ENCODE results near the gene USP3. TPM values are rescaled to one million over a fixed set of nuclear protein-coding genes. Genes with fewer than 3 reads are reported as not detected.
"Not testable (repeated sequence)": the region's sequence is repeated elsewhere in the genome, so short reads cannot be mapped to it uniquely, and the experiment has no call there.

Gene USP3
- total RNA-seq, 1 experiment from 2014 or later, result 28.0 TPM

- Histone ChIP-seq H3K27me3 (replicated peaks) (no peaks in the 10 kb centered on the region), H3K27ac (no peak overlapping the region), H3K36me3 (no peaks in the 10 kb centered on the region), H3K4me1 (replicated peaks) (peaks cover 39% of the 10 kb centered on the region), H3K4me3 (no peak overlapping the region), H3K9me3 (replicated peaks) (no peaks in the 10 kb centered on the region)
- no peak for DNase-seq (ENCODE audit: low read depth in 1 of 2, low spot score in 2 of 2)
Observed at GRCh38 chr15:63522225-63522578, 17.8 kb downstream of the USP3 start.

- no peaks in the 10 kb centered on the region for H3K9me3 ChIP-seq (replicated peaks)
- H3K27me3 ChIP-seq (replicated peaks), result no peaks in the 10 kb centered on the region
- H3K36me3 ChIP-seq, result no peaks in the 10 kb centered on the region
- H3K4me3 ChIP-seq, result no peak overlapping the region
- DNase-seq (ENCODE audit: low read depth in 1 of 2, low spot score in 2 of 2), result peak in 1 of 2 experiments; percentile 53
- peaks cover 32% of the 10 kb centered on the region for H3K4me1 ChIP-seq (replicated peaks)
- peak overlapping the region; percentile 22; the same call in 1 of the 2 replicates for H3K27ac ChIP-seq
Observed at GRCh38 chr15:63523306-63523990, 19.1 kb downstream of the USP3 start.

GRCh38 chr15:63524316-63525015 is 20.1 kb downstream of the USP3 start:
- H3K27me3 ChIP-seq (replicated peaks), result no peaks in the 10 kb centered on the region
- H3K4me3 ChIP-seq, result no peak overlapping the region
- no peaks in the 10 kb centered on the region for H3K9me3 ChIP-seq (replicated peaks)
- H3K27ac ChIP-seq, result peak overlapping the region; percentile 22; the same call in 1 of the 2 replicates
- peaks cover 31% of the 10 kb centered on the region for H3K4me1 ChIP-seq (replicated peaks)
- H3K36me3 ChIP-seq, result no peaks in the 10 kb centered on the region
- DNase-seq (ENCODE audit: low read depth in 1 of 2, low spot score in 2 of 2), result no peak

- no peaks in the 10 kb centered on the region for H3K36me3 ChIP-seq
- H3K4me1 ChIP-seq (replicated peaks), result peaks cover 24% of the 10 kb centered on the region
- no peaks in the 10 kb centered on the region for H3K27me3 ChIP-seq (replicated peaks)
- DNase-seq (ENCODE audit: low read depth in 1 of 2, low spot score in 2 of 2), result no peak
- H3K27ac ChIP-seq, result no peak overlapping the region
- H3K9me3 ChIP-seq (replicated peaks), result no peaks in the 10 kb centered on the region
- no peak overlapping the region for H3K4me3 ChIP-seq
Observed at GRCh38 chr15:63526401-63526800, 22.0 kb downstream of the USP3 start.

- Histone ChIP-seq H3K4me3 (no peak overlapping the region), H3K27ac (no peak overlapping the region), H3K4me1 (replicated peaks) (peaks cover 12% of the 10 kb centered on the region), H3K9me3 (replicated peaks) (no peaks in the 10 kb centered on the region), H3K36me3 (no peaks in the 10 kb centered on the region), H3K27me3 (replicated peaks) (no peaks in the 10 kb centered on the region)
- no peak for DNase-seq (ENCODE audit: low read depth in 1 of 2, low spot score in 2 of 2)
Observed at GRCh38 chr15:63528138-63528659, 23.8 kb downstream of the USP3 start.

- Histone ChIP-seq H3K4me1 (replicated peaks) (no peaks in the 10 kb centered on the region), H3K27me3 (replicated peaks) (no peaks in the 10 kb centered on the region), H3K9me3 (replicated peaks) (no peaks in the 10 kb centered on the region), H3K4me3 (no peak overlapping the region), H3K36me3 (no peaks in the 10 kb centered on the region), H3K27ac (no peak overlapping the region)
- no peak for DNase-seq (ENCODE audit: low read depth in 1 of 2, low spot score in 2 of 2)
Observed at GRCh38 chr15:63530235-63530634, 25.8 kb downstream of the USP3 start.

- Histone ChIP-seq H3K9me3 (replicated peaks) (no peaks in the 10 kb centered on the region), H3K4me1 (replicated peaks) (no peaks in the 10 kb centered on the region), H3K4me3 (no peak overlapping the region), H3K27me3 (replicated peaks) (no peaks in the 10 kb centered on the region), H3K36me3 (no peaks in the 10 kb centered on the region), H3K27ac (no peak overlapping the region)
- no peak for DNase-seq (ENCODE audit: low read depth in 1 of 2, low spot score in 2 of 2)
Observed at GRCh38 chr15:63530752-63531299, 26.4 kb downstream of the USP3 start.

GRCh38 chr15:63531586-63531985 is 27.2 kb downstream of the USP3 start:
- H3K36me3 ChIP-seq, result no peaks in the 10 kb centered on the region
- H3K27me3 ChIP-seq (replicated peaks), result no peaks in the 10 kb centered on the region
- H3K4me3 ChIP-seq, result no peak overlapping the region
- no peaks in the 10 kb centered on the region for H3K9me3 ChIP-seq (replicated peaks)
- DNase-seq (ENCODE audit: low read depth in 1 of 2, low spot score in 2 of 2), result no peak
- no peaks in the 10 kb centered on the region for H3K4me1 ChIP-seq (replicated peaks)
- H3K27ac ChIP-seq, result no peak overlapping the region

GRCh38 chr15:63532307-63532744 is 27.9 kb downstream of the USP3 start:
- DNase-seq (ENCODE audit: low read depth in 1 of 2, low spot score in 2 of 2), result no peak

GRCh38 chr15:63534888-63535287 is 30.5 kb downstream of the USP3 start:
- H3K4me1 ChIP-seq (replicated peaks); H3K9me3 ChIP-seq (replicated peaks); DNase-seq (ENCODE audit: low read depth in 1 of 2, low spot score in 2 of 2); H3K4me3 ChIP-seq; H3K27ac ChIP-seq; H3K27me3 ChIP-seq (replicated peaks); H3K36me3 ChIP-seq: not testable (repeated sequence)

More at GRCh38 chr15:63532307-63532744, 27.9 kb downstream of the USP3 start:
- Histone ChIP-seq H3K4me3 (no peak overlapping the region), H3K27me3 (replicated peaks) (no peaks in the 10 kb centered on the region), H3K36me3 (peaks cover 4% of the 10 kb centered on the region; the same call in 1 of the 2 replicates), H3K9me3 (replicated peaks) (no peaks in the 10 kb centered on the region), H3K27ac (no peak overlapping the region), H3K4me1 (replicated peaks) (no peaks in the 10 kb centered on the region)

- Histone ChIP-seq H3K27me3 (replicated peaks) (no peaks in the 10 kb centered on the region), H3K9me3 (replicated peaks) (no peaks in the 10 kb centered on the region), H3K4me3 (no peak overlapping the region), H3K4me1 (replicated peaks) (no peaks in the 10 kb centered on the region), H3K27ac (no peak overlapping the region), H3K36me3 (peaks cover 4% of the 10 kb centered on the region; the same call in 1 of the 2 replicates)
- DNase-seq (ENCODE audit: low read depth in 1 of 2, low spot score in 2 of 2), result no peak
Observed at GRCh38 chr15:63535689-63536088, 31.3 kb downstream of the USP3 start.

GRCh38 chr15:63538876-63539275 is 34.5 kb downstream of the USP3 start:
- Histone ChIP-seq H3K4me3 (no peak overlapping the region), H3K36me3 (peaks cover 4% of the 10 kb centered on the region; the same call in 1 of the 2 replicates), H3K27me3 (replicated peaks) (no peaks in the 10 kb centered on the region), H3K27ac (no peak overlapping the region), H3K4me1 (replicated peaks) (no peaks in the 10 kb centered on the region), H3K9me3 (replicated peaks) (no peaks in the 10 kb centered on the region)
- no peak for DNase-seq (ENCODE audit: low read depth in 1 of 2, low spot score in 2 of 2)

- DNase-seq (ENCODE audit: low read depth in 1 of 2, low spot score in 2 of 2), result no peak
- H3K27me3 ChIP-seq (replicated peaks), result no peaks in the 10 kb centered on the region
- H3K27ac ChIP-seq, result no peak overlapping the region
- no peaks in the 10 kb centered on the region for H3K9me3 ChIP-seq (replicated peaks)
- H3K4me1 ChIP-seq (replicated peaks), result no peaks in the 10 kb centered on the region
- peaks cover 4% of the 10 kb centered on the region; the same call in 1 of the 2 replicates for H3K36me3 ChIP-seq
- no peak overlapping the region for H3K4me3 ChIP-seq
Observed at GRCh38 chr15:63539521-63539920, 35.1 kb downstream of the USP3 start.

GRCh38 chr15:63539998-63540397 is 35.6 kb downstream of the USP3 start:
- H3K27me3 ChIP-seq (replicated peaks), result no peaks in the 10 kb centered on the region
- no peak overlapping the region for H3K4me3 ChIP-seq
- H3K9me3 ChIP-seq (replicated peaks), result no peaks in the 10 kb centered on the region
- no peak overlapping the region for H3K27ac ChIP-seq
- H3K4me1 ChIP-seq (replicated peaks), result no peaks in the 10 kb centered on the region
- no peak for DNase-seq (ENCODE audit: low read depth in 1 of 2, low spot score in 2 of 2)
- peaks cover 4% of the 10 kb centered on the region; the same call in 1 of the 2 replicates for H3K36me3 ChIP-seq

Data from SJSA1 (cell line).